Prostate gland (tissue), 2 donors: ENCODE measurements around the gene CHST15. TPM values are rescaled to one million over a fixed set of nuclear protein-coding genes. Genes with fewer than 3 reads are reported as not detected.

Experiments
- DNase-seq: peaks from one replicate; pipeline ENCODE4 v3.0.0-alpha.2; 2019; ENCODE audit warnings: low spot score
- H3K27ac ChIP-seq, 2 donors: fragments of 200-600 bp; sonication (generic); 2 replicates each; pipeline ENCODE4 v1.5.1; 2017 to 2019
- H3K27me3 ChIP-seq: fragments of 200-600 bp; sonication (generic); replicated peaks from 2 replicates; pipeline ENCODE4 v1.5.1; 2019; ENCODE audit not compliant: insufficient read depth
- H3K36me3 ChIP-seq, 2 donors: fragments of 200-600 bp; sonication (generic); 1 replicate in 1 of 2; 2 replicates in 1 of 2; pipeline versions ENCODE4 v1.5.1 to v1.8.1; 2017 to 2019
- H3K4me1 ChIP-seq: fragments of 200-600 bp; sonication (generic); replicated peaks from 2 replicates; pipeline ENCODE4 v1.5.1; 2019
- H3K4me3 ChIP-seq, 2 donors: fragments of 200-600 bp; sonication (generic); 2 replicates each; pipeline ENCODE4 v1.5.1; 2017 to 2019
- H3K9me3 ChIP-seq: fragments of 200-600 bp; sonication (generic); 2 replicates; pipeline ENCODE4 v1.5.1; 2017
- CTCF ChIP-seq, 4 experiments: fragments of 200-600 bp in 2 of 4; fragments of 450-650 bp in 2 of 4; sonication (generic) in 2 of 4; IDR thresholded peaks; 1 replicate in 3 of 4; 2 replicates in 1 of 4; pipeline ENCODE4 v1.5.1; 2016 to 2019; ENCODE audit warnings: antibody characterized with exemption in 4 of 4, mild to moderate bottlenecking in 2 of 4, moderate library complexity in 2 of 4
- POLR2A ChIP-seq: fragments of 450-650 bp; IDR thresholded peaks from one replicate; pipeline ENCODE4 v1.6.1; 2016; ENCODE audit warnings: antibody characterized with exemption, mild to moderate bottlenecking
- POLR2AphosphoS5 ChIP-seq: sonication (generic); formaldehyde crosslinking; IDR thresholded peaks from one replicate; pipeline ENCODE4 v1.6.1; 2017; ENCODE audit warnings: antibody characterized with exemption
- WGBS: methylation state at CpG from one replicate; pipeline ENCODE4 v1.1.5; 2018; 5-methylcytosine and 5-hydroxymethylcytosine counted together
- intact Hi-C: fragments of 100-400 bp; cut with DNase I; formaldehyde crosslinking; loops from one replicate; pipeline ENCODE4 v1.14.2; 2022
- total RNA-seq, 2 donors: library from RNA; depleted of rRNA; stranded (reverse); fragments of >200 nt; gene quantifications; one replicate each; pipeline ENCODE4 v1.1.0, GENCODE V29; 2016

Gene CHST15
- total RNA-seq, 2 donors from 2014 or later: 13.9 to 26.0 TPM

GRCh38 chr10:124063750-124064603 is 29.4 kb downstream of the CHST15 start:
- no peaks in the 10 kb centered on the region for H3K36me3 ChIP-seq
- H3K4me3 ChIP-seq: no peak overlapping the region
- TF ChIP-seq POLR2A: no peak
- TF ChIP-seq CTCF (IDR thresholded peaks at IDR 0.05): no peak
- peak; percentile 69 for TF ChIP-seq POLR2AphosphoS5
- peak overlapping the region; percentile 23 to 56 for H3K27ac ChIP-seq
- no peaks in the 10 kb centered on the region for H3K9me3 ChIP-seq
- 54% methylated on average over 18 of the region's 18 CpGs for WGBS
- no peaks in the 10 kb centered on the region for H3K27me3 ChIP-seq
- no peaks in the 10 kb centered on the region for H3K4me1 ChIP-seq
- intact Hi-C loops: no loop called here
- peak; percentile 25 for DNase-seq

- Histone ChIP-seq H3K4me1 (no peaks in the 10 kb centered on the region), H3K27ac (no peak overlapping the region), H3K9me3 (no peaks in the 10 kb centered on the region), H3K4me3 (no peak overlapping the region), H3K36me3 (no peaks in the 10 kb centered on the region), H3K27me3 (no peaks in the 10 kb centered on the region)
- WGBS: 75% methylated on average over 15 of the region's 15 CpGs
- intact Hi-C loops: no loop called here
- no peak for DNase-seq
- TF ChIP-seq POLR2A (no peak), POLR2AphosphoS5 (no peak), CTCF (IDR thresholded peaks at IDR 0.05) (no peak)
Measured at GRCh38 chr10:124062390-124062789, 31.0 kb downstream of the CHST15 start.

- WGBS: 94% methylated on average over 10 of the region's 10 CpGs
- intact Hi-C loops: no loop called here
- H3K36me3 ChIP-seq: no peaks in the 10 kb centered on the region
- H3K27me3 ChIP-seq: no peaks in the 10 kb centered on the region
- no peaks in the 10 kb centered on the region for H3K9me3 ChIP-seq
- no peak overlapping the region for H3K4me3 ChIP-seq
- H3K27ac ChIP-seq: no peak overlapping the region
- DNase-seq: no peak
- TF ChIP-seq POLR2A (no peak), POLR2AphosphoS5 (no peak), CTCF (IDR thresholded peaks at IDR 0.05) (no peak)
- H3K4me1 ChIP-seq: no peaks in the 10 kb centered on the region
Measured at GRCh38 chr10:124061030-124061429, 32.4 kb downstream of the CHST15 start.

- TF ChIP-seq CTCF (IDR thresholded peaks at IDR 0.05): no peak
- Histone ChIP-seq H3K36me3 (no peaks in the 10 kb centered on the region), H3K4me3 (no peak overlapping the region), H3K27me3 (no peaks in the 10 kb centered on the region), H3K4me1 (no peaks in the 10 kb centered on the region), H3K27ac (no peak overlapping the region), H3K9me3 (no peaks in the 10 kb centered on the region)
- no peak for DNase-seq
- intact Hi-C loops: no loop called here
- WGBS: 57% methylated on average over 5 of the region's 6 CpGs
Measured at GRCh38 chr10:124060148-124060720, 33.2 kb downstream of the CHST15 start.

GRCh38 chr10:124059551-124059950 is 33.8 kb downstream of the CHST15 start:
- Histone ChIP-seq H3K4me1 (no peaks in the 10 kb centered on the region), H3K36me3 (no peaks in the 10 kb centered on the region), H3K27me3 (no peaks in the 10 kb centered on the region), H3K27ac (no peak overlapping the region), H3K9me3 (no peaks in the 10 kb centered on the region), H3K4me3 (no peak overlapping the region)
- intact Hi-C loops: no loop called here
- 82% methylated on average over 12 of the region's 12 CpGs for WGBS
- DNase-seq: no peak
- TF ChIP-seq POLR2AphosphoS5 (no peak), CTCF (IDR thresholded peaks at IDR 0.05) (no peak), POLR2A (no peak)
